Panc1 (cell line): ENCODE results near the gene KRT77. TPM values are rescaled to one million over a fixed set of nuclear protein-coding genes. Genes with fewer than 3 reads are reported as not detected.

Source experiments
- ATAC-seq: fragments of 200-7000 bp; cut with Tn5 transposase; 2 replicates; pipeline ENCODE4 v1.9.1; 2020; ENCODE audit warnings: mild to moderate bottlenecking, moderate library complexity
- BruUV-seq: library from RNA; stranded (reverse); fragments of 400-500 nt; replicated peaks from 2 replicates; lab custom pipeline; 2021; lab: Mats Ljungman, UMichigan
- CTCF ChIA-PET: fragments of 300-600 bp; sonication (Branson Sonifier 250); formaldehyde crosslinking; loops from one replicate; lab custom pipeline; 2022; ENCODE audit warnings: antibody characterized with exemption; lab: Charles Lee
- POLR2A ChIA-PET: fragments of 300-600 bp; sonication (Branson Sonifier 250); formaldehyde crosslinking; loops from one replicate; lab custom pipeline; 2022; ENCODE audit warnings: antibody characterized with exemption; lab: Charles Lee
- DNase-seq: peaks from one replicate; pipeline ENCODE4 v3.0.0-alpha.2; 2010; ENCODE audit warnings: low read depth, low spot score
- H3K27ac ChIP-seq: 2 replicates; pipeline ENCODE4 v1.5.1; 2011; ENCODE audit warnings: mild to moderate bottlenecking, low read length, inconsistent platforms
- H3K27me3 ChIP-seq: fragments of 200-500 bp; sonication (Bioruptor generic); 2 replicates; pipeline ENCODE4 v1.6.0; 2014; ENCODE audit warnings: low read length, inconsistent platforms; ENCODE audit not compliant: control insufficient read depth, insufficient read depth
- H3K36me3 ChIP-seq: fragments of 200-500 bp; sonication (Bioruptor generic); 2 replicates; pipeline ENCODE4 v1.5.1; 2014; ENCODE audit warnings: inconsistent platforms, mild to moderate bottlenecking, low read length, moderate library complexity; ENCODE audit not compliant: control insufficient read depth, insufficient read depth
- H3K4me1 ChIP-seq: 2 replicates; pipeline ENCODE4 v1.5.1; 2011; ENCODE audit warnings: inconsistent platforms, mild to moderate bottlenecking, low read length, moderate library complexity; ENCODE audit not compliant: control insufficient read depth, insufficient read depth
- H3K4me3 ChIP-seq, 2 experiments: 2 replicates each; pipeline ENCODE4 v1.5.1; 2011 to 2012; ENCODE audit warnings: low read depth in 2 of 2, low read length in 2 of 2, mild to moderate bottlenecking in 2 of 2, inconsistent platforms in 1 of 2, moderate library complexity in 1 of 2
- H3K9me3 ChIP-seq: fragments of 200-500 bp; sonication (Bioruptor generic); 2 replicates; pipeline ENCODE4 v1.5.1; 2014; ENCODE audit warnings: low read depth, mild to moderate bottlenecking, inconsistent platforms, low read length, moderate library complexity; ENCODE audit not compliant: control insufficient read depth, insufficient read depth
- CTCF ChIP-seq: fragments of 450-650 bp; IDR thresholded peaks from 2 replicates; pipeline ENCODE4 v1.5.1; 2017; ENCODE audit warnings: mild to moderate bottlenecking
- POLR2AphosphoS5 ChIP-seq: IDR thresholded peaks from 2 replicates; pipeline ENCODE4 v1.6.1; 2012; ENCODE audit warnings: mild to moderate bottlenecking, low read depth, low read length, moderate library complexity
- REST ChIP-seq, 2 experiments: IDR thresholded peaks; 2 replicates each; pipeline ENCODE4 v1.6.1; 2011 to 2012; ENCODE audit warnings: low read depth in 2 of 2, control low read depth in 1 of 2, low read length in 1 of 2, mild to moderate bottlenecking in 1 of 2, moderate library complexity in 1 of 2; ENCODE audit not compliant: insufficient read depth in 1 of 2
- SIN3A ChIP-seq: IDR thresholded peaks from 2 replicates; pipeline ENCODE4 v1.6.1; 2012; ENCODE audit warnings: low read depth, mild to moderate bottlenecking, low read length, moderate library complexity, borderline replicate concordance; ENCODE audit not compliant: insufficient read depth
- TCF7L2 ChIP-seq: IDR thresholded peaks from 2 replicates; pipeline ENCODE4 v1.6.1; 2011; ENCODE audit warnings: mild to moderate bottlenecking, low read depth, low read length, inconsistent platforms
- in situ Hi-C: cut with HindIII; loops from 2 replicates; pipeline ENCODE4 v1.10.0; 2016; ENCODE audit warnings: low sequenced_read_pairs, low pct_unique_long_range_greater_than_20kb
- intact Hi-C: fragments of 100-400 bp; cut with micrococcal nuclease; formaldehyde crosslinking; loops from one replicate; pipeline ENCODE4 v1.10.0; 2022; ENCODE audit not compliant: unreplicated experiment
- total RNA-seq: library from RNA; stranded (reverse); gene quantifications from one replicate; pipeline ENCODE4 v1.2.1, GENCODE V29; 2021; ENCODE audit not compliant: unreplicated experiment

Gene KRT77
- total RNA-seq, 1 experiment from 2014 or later = not detected

GRCh38 chr12:52695039-52695438 is 8.3 kb downstream of the KRT77 start:
- Histone ChIP-seq H3K27me3 (peaks cover 22% of the 10 kb centered on the region), H3K27ac (no peak overlapping the region), H3K4me1 (no peaks in the 10 kb centered on the region; the same call in 1 of the 2 replicates), H3K4me3 (no peak overlapping the region), H3K36me3 (no peaks in the 10 kb centered on the region), H3K9me3 (no peaks in the 10 kb centered on the region)
- in situ Hi-C loops = no loop called here
- no peak for DNase-seq
- POLR2A ChIA-PET = no interaction called here
- CTCF ChIA-PET = no interaction called here
- ATAC-seq = no peak
- TF ChIP-seq REST (IDR thresholded peaks at IDR 0.05; ENCODE audit: insufficient read depth in 1 of 2, low read depth in 2 of 2, low read length in 1 of 2) = no peak
- no peak for TF ChIP-seq SIN3A
- TF ChIP-seq TCF7L2 = no peak
- TF ChIP-seq POLR2AphosphoS5 = no peak
- TF ChIP-seq CTCF = no peak
- intact Hi-C loops = no loop called here
- no TSS peak for BruUV-seq

- ChIA-PET CTCF (interaction anchor here (0.6 kb wide), 1 partner anchor 308 kb away, joined by 3 read pairs; no protein-coding TSS in a partner anchor), POLR2A (no interaction called here)
- intact Hi-C loops (no loop called here), in situ Hi-C loops (no loop called here)
- Histone ChIP-seq H3K27me3 (peaks cover 25% of the 10 kb centered on the region), H3K4me3 (no peak overlapping the region), H3K36me3 (no peaks in the 10 kb centered on the region), H3K9me3 (no peaks in the 10 kb centered on the region), H3K27ac (no peak overlapping the region), H3K4me1 (no peaks in the 10 kb centered on the region; the same call in 1 of the 2 replicates)
- BruUV-seq = no TSS peak
- DNase-seq (no peak), ATAC-seq (no peak)
- no peak for TF ChIP-seq CTCF
- TF ChIP-seq POLR2AphosphoS5 = no peak
- TF ChIP-seq SIN3A = no peak
- no peak for TF ChIP-seq TCF7L2
- TF ChIP-seq REST (IDR thresholded peaks at IDR 0.05; ENCODE audit: insufficient read depth in 1 of 2, low read depth in 2 of 2, low read length in 1 of 2) = no peak
Observed at GRCh38 chr12:52694151-52694550, 9.2 kb downstream of the KRT77 start.
